ENCODE measurements around the gene PRDX5. TPM values are rescaled to one million over a fixed set of nuclear protein-coding genes. Genes with fewer than 3 reads are reported as not detected.
A peak's percentile ranks its signal among the peaks of the same experiment; 100 is the strongest.

Gene PRDX5
- total RNA-seq, 6 experiments from 2014 or later = 161 to 207 (median 186) TPM

GRCh38 chr11:64275841-64276240, 42.1 kb upstream of the PRDX5 start:
- no peak for TF ChIP-seq CTCF (IDR thresholded peaks at IDR 0.05)
- no peaks in the 10 kb centered on the region for H3K9me3 Mint-ChIP-seq
- peaks cover 5% of the 10 kb centered on the region; the same call in 1 of the 2 replicates for H3K36me3 Mint-ChIP-seq (ENCODE audit: low read depth)
- no peaks in the 10 kb centered on the region; the same call in none of the 2 replicates for H3K27me3 Mint-ChIP-seq (ENCODE audit: insufficient read depth)
- no peak overlapping the region for H3K27ac Mint-ChIP-seq
- H3K4me1 Mint-ChIP-seq (ENCODE audit: low read depth) = peaks cover 9% of the 10 kb centered on the region; the same call in 1 of the 2 replicates
- no peak overlapping the region for H3K4me3 Mint-ChIP-seq
- DNase-seq = no peak

- no peak for DNase-seq
- no peak overlapping the region for H3K27ac Mint-ChIP-seq
These were observed 41.1 kb upstream of the PRDX5 start for GRCh38 chr11:64276653-64277431.

GRCh38 chr11:64278576-64279190, 39.2 kb upstream of the PRDX5 start:
- Mint-ChIP-seq H3K9me3 (no peaks in the 10 kb centered on the region), H3K4me3 (no peak overlapping the region), H3K4me1 (ENCODE audit: low read depth) (peaks cover 14% of the 10 kb centered on the region), H3K27me3 (ENCODE audit: insufficient read depth) (peaks cover 5% of the 10 kb centered on the region), H3K27ac (no peak overlapping the region), H3K36me3 (ENCODE audit: low read depth) (peaks cover 13% of the 10 kb centered on the region)
- no peak for TF ChIP-seq CTCF (IDR thresholded peaks at IDR 0.05)
- DNase-seq = no peak

More at GRCh38 chr11:64276653-64277431, 41.1 kb upstream of the PRDX5 start:
- Mint-ChIP-seq H3K4me3 (no peak overlapping the region), H3K36me3 (ENCODE audit: low read depth) (peaks cover 13% of the 10 kb centered on the region), H3K4me1 (ENCODE audit: low read depth) (peaks cover 13% of the 10 kb centered on the region; the same call in 1 of the 2 replicates), H3K27me3 (ENCODE audit: insufficient read depth) (peaks cover 3% of the 10 kb centered on the region), H3K9me3 (no peaks in the 10 kb centered on the region)
- no peak for TF ChIP-seq CTCF (IDR thresholded peaks at IDR 0.05)

- DNase-seq = no peak
- Mint-ChIP-seq H3K4me1 (ENCODE audit: low read depth) (peaks cover 23% of the 10 kb centered on the region), H3K36me3 (ENCODE audit: low read depth) (peaks cover 13% of the 10 kb centered on the region), H3K27ac (no peak overlapping the region), H3K27me3 (ENCODE audit: insufficient read depth) (peaks cover 5% of the 10 kb centered on the region), H3K4me3 (no peak overlapping the region), H3K9me3 (no peaks in the 10 kb centered on the region)
- TF ChIP-seq CTCF (IDR thresholded peaks at IDR 0.05) = no peak
These were observed 35.8 kb upstream of the PRDX5 start for GRCh38 chr11:64281957-64282770.

- H3K4me3 Mint-ChIP-seq = peak overlapping the region; percentile 88
- no peak overlapping the region; the same call in 1 of the 2 replicates for H3K27ac Mint-ChIP-seq
- peaks cover 13% of the 10 kb centered on the region for H3K36me3 Mint-ChIP-seq (ENCODE audit: low read depth)
These were observed 34.8 kb upstream of the PRDX5 start for GRCh38 chr11:64283092-64283491.

More at GRCh38 chr11:64283092-64283491, 34.8 kb upstream of the PRDX5 start:
- Mint-ChIP-seq H3K9me3 (no peaks in the 10 kb centered on the region), H3K27me3 (ENCODE audit: insufficient read depth) (peaks cover 5% of the 10 kb centered on the region), H3K4me1 (ENCODE audit: low read depth) (peaks cover 23% of the 10 kb centered on the region)
- DNase-seq = no peak
- no peak for TF ChIP-seq CTCF (IDR thresholded peaks at IDR 0.05)
